PC-3 (cell line): Measurements from ENCODE around the gene SP7. TPM values are rescaled to one million over a fixed set of nuclear protein-coding genes. Genes with fewer than 3 reads are reported as not detected.

Source experiments
- ATAC-seq: fragments of 200-7000 bp; cut with Tn5 transposase; 2 replicates; pipeline ENCODE4 v1.9.1; 2020; ENCODE audit warnings: mild to moderate bottlenecking, moderate library complexity
- BruUV-seq: library from RNA; stranded (reverse); fragments of 400-500 nt; replicated peaks from 2 replicates; lab custom pipeline; 2021; lab: Mats Ljungman, UMichigan
- CTCF ChIA-PET: fragments of 300-600 bp; sonication (Branson Sonifier 250); formaldehyde crosslinking; loops from one replicate; lab custom pipeline; 2022; ENCODE audit warnings: antibody characterized with exemption; lab: Charles Lee
- POLR2A ChIA-PET: fragments of 300-600 bp; sonication (Branson Sonifier 250); formaldehyde crosslinking; loops from one replicate; lab custom pipeline; 2022; ENCODE audit warnings: antibody characterized with exemption; ENCODE audit not compliant: unreplicated experiment; lab: Charles Lee
- DNase-seq: peaks from one replicate; pipeline ENCODE4 v3.0.0-alpha.2; 2015
- H2AFZ ChIP-seq: fragments of 300-600 bp; sonication (generic); 2 replicates; pipeline ENCODE4 v1.6.0; 2016; ENCODE audit warnings: antibody characterized with exemption, low read length
- H3F3A ChIP-seq: fragments of 300-600 bp; sonication (generic); one replicate; pipeline ENCODE4 v1.6.0; 2017; ENCODE audit warnings: antibody characterized with exemption, low read length, control low read depth, mild to moderate bottlenecking; ENCODE audit not compliant: unreplicated experiment
- H3K27ac ChIP-seq: fragments of 300-600 bp; sonication (generic); 2 replicates; pipeline ENCODE4 v1.5.1; 2016; ENCODE audit warnings: mild to moderate bottlenecking, low read length
- H3K27me3 ChIP-seq: fragments of 300-600 bp; sonication (generic); 2 replicates; pipeline ENCODE4 v1.6.1; 2016; ENCODE audit warnings: low read length, mixed read lengths
- H3K36me3 ChIP-seq: fragments of 300-600 bp; sonication (generic); 2 replicates; pipeline ENCODE4 v1.6.1; 2016; ENCODE audit warnings: low read depth, mixed run types, low read length, mixed read lengths
- H3K4me1 ChIP-seq: fragments of 300-600 bp; sonication (generic); 2 replicates; pipeline ENCODE4 v1.5.1; 2016; ENCODE audit warnings: low read length; ENCODE audit not compliant: insufficient read depth
- H3K4me2 ChIP-seq: fragments of 300-600 bp; sonication (generic); 2 replicates; pipeline ENCODE4 v1.6.0; 2016; ENCODE audit warnings: low read length
- H3K4me3 ChIP-seq: fragments of 300-600 bp; sonication (generic); 2 replicates; pipeline ENCODE4 v1.5.1; 2016; ENCODE audit warnings: mild to moderate bottlenecking, low read length, mixed read lengths
- H3K79me2 ChIP-seq: fragments of 300-600 bp; sonication (generic); 2 replicates; pipeline ENCODE4 v1.6.1; 2017; ENCODE audit warnings: low read length, mixed read lengths
- H3K9ac ChIP-seq: fragments of 300-600 bp; sonication (generic); 2 replicates; pipeline ENCODE4 v1.6.0; 2016; ENCODE audit warnings: mild to moderate bottlenecking, low read length
- H3K9me2 ChIP-seq: fragments of 300-600 bp; sonication (generic); replicated peaks from 2 replicates; pipeline ENCODE4 v1.6.1; 2016; ENCODE audit warnings: mixed run types, low read length, mixed read lengths
- H3K9me3 ChIP-seq: fragments of 300-600 bp; sonication (generic); 2 replicates; pipeline ENCODE4 v1.6.1; 2016; ENCODE audit warnings: low read length, mixed read lengths
- H4K20me1 ChIP-seq: fragments of 300-600 bp; sonication (generic); 2 replicates; pipeline ENCODE4 v1.6.1; 2016; ENCODE audit warnings: low read length, mixed read lengths
- EZH2 ChIP-seq: fragments of 300-600 bp; sonication (generic); IDR thresholded peaks from one replicate; pipeline ENCODE4 v1.6.1; 2017; ENCODE audit warnings: antibody characterized with exemption, mild to moderate bottlenecking, low read length; ENCODE audit not compliant: unreplicated experiment
- EZH2phosphoT487 ChIP-seq: fragments of 300-600 bp; sonication (generic); IDR thresholded peaks from 2 replicates; pipeline ENCODE4 v1.6.1; 2018; ENCODE audit warnings: mild to moderate bottlenecking, antibody characterized with exemption, low read length, borderline replicate concordance
- intact Hi-C: fragments of 100-400 bp; cut with micrococcal nuclease; formaldehyde crosslinking; loops from 2 replicates; pipeline ENCODE4 v1.9.0; 2023
- total RNA-seq: library from RNA; depleted of rRNA; stranded (reverse); fragments of >200 nt; gene quantifications from 2 replicates; pipeline ENCODE4 v1.2.3, GENCODE V29; 2014
- TF ChIP-seq, protein P1 (sequence below): fragments of 300-600 bp; sonication (generic); conservative IDR thresholded peaks from 2 replicates; pipeline ENCODE4 v1.5.1; 2017; ENCODE audit warnings: antibody characterized with exemption, low read depth, mild to moderate bottlenecking, low read length

SP7 gene
- total RNA-seq, 1 experiment from 2014 or later = not detected

DNA sequence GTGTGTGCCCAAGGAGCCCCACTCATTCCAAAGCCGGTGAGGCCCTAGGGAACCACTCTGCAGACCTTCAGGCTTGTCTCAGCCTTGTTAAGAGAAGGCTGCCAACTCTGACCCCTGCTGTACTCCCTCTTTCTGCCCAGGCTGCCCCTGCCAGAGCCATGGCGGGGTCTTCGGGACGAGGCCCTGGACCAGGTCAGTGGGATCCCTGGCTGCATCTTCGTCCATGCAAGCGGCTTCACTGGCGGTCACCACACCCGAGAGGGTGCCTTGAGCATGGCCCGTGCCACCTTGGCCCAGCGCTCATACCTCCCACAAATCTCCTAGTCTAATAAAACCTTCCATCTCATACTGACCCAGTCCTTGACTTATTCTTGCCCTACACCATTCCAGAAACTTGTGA lies 29.3 kb downstream of the SP7 start:
- H3K4me2 ChIP-seq = no peak overlapping the region
- BruUV-seq = no TSS peak
- no peak overlapping the region for H3K27ac ChIP-seq
- H3K36me3 ChIP-seq = peaks cover 20% of the 10 kb centered on the region; the same call in 1 of the 2 replicates
- ChIA-PET CTCF (no interaction called here), POLR2A (no interaction called here)
- no peaks in the 10 kb centered on the region for H3K27me3 ChIP-seq
- no peaks in the 10 kb centered on the region for H3K9me3 ChIP-seq
- intact Hi-C loops = no loop called here
- DNase-seq (no peak), ATAC-seq (no peak)
- no peaks in the 10 kb centered on the region for H4K20me1 ChIP-seq
- H3K9ac ChIP-seq = no peak overlapping the region
- H3K4me3 ChIP-seq = no peak overlapping the region
- no peaks in the 10 kb centered on the region for H3K4me1 ChIP-seq
- no peak overlapping the region for H2AFZ ChIP-seq
- H3K9me2 ChIP-seq = no peaks in the 10 kb centered on the region
- no peaks in the 10 kb centered on the region for H3F3A ChIP-seq
- H3K79me2 ChIP-seq = peaks cover 14% of the 10 kb centered on the region
- TF ChIP-seq EZH2 (no peak), EZH2phosphoT487 (no peak)
- TF ChIP-seq, protein P1, sequence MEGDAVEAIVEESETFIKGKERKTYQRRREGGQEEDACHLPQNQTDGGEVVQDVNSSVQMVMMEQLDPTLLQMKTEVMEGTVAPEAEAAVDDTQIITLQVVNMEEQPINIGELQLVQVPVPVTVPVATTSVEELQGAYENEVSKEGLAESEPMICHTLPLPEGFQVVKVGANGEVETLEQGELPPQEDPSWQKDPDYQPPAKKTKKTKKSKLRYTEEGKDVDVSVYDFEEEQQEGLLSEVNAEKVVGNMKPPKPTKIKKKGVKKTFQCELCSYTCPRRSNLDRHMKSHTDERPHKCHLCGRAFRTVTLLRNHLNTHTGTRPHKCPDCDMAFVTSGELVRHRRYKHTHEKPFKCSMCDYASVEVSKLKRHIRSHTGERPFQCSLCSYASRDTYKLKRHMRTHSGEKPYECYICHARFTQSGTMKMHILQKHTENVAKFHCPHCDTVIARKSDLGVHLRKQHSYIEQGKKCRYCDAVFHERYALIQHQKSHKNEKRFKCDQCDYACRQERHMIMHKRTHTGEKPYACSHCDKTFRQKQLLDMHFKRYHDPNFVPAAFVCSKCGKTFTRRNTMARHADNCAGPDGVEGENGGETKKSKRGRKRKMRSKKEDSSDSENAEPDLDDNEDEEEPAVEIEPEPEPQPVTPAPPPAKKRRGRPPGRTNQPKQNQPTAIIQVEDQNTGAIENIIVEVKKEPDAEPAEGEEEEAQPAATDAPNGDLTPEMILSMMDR = no peak

DNA sequence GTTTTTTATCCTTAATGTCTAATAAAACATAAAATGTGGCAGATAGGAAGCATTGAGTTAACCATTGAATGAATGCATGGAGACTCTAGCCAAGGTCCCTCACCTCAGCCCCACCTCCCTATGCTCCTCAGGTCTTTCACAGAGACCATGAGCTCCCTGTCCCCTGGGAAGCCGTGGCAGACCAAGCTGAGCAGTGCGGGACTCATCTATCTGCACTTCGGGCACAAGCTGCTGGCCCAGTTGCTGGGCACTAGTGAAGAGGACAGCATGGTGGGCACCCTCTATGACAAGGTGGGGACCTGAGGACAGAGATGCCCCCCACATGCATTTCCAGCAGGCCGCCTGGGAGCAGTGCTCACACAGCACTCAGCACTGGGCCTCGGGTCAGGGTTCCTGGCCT lies 33.3 kb downstream of the SP7 start:
- ChIA-PET CTCF (no interaction called here), POLR2A (interaction anchor here (0.8 kb wide), 1 partner anchor 18 kb away, joined by 3 read pairs; the partner anchor contains the start of gene AAAS)
- Histone ChIP-seq H3K9ac (no peak overlapping the region), H3K4me3 (no peak overlapping the region), H3K9me3 (no peaks in the 10 kb centered on the region), H3K4me1 (peaks cover 28% of the 10 kb centered on the region), H3K9me2 (no peaks in the 10 kb centered on the region), H3K4me2 (peak overlapping the region; percentile 6; the same call in 1 of the 2 replicates), H3K36me3 (peaks cover 27% of the 10 kb centered on the region; the same call in 1 of the 2 replicates), H3F3A (peaks cover 4% of the 10 kb centered on the region), H3K27ac (no peak overlapping the region), H3K79me2 (peaks cover 38% of the 10 kb centered on the region), H4K20me1 (no peaks in the 10 kb centered on the region), H3K27me3 (no peaks in the 10 kb centered on the region), H2AFZ (no peak overlapping the region)
- BruUV-seq = no TSS peak
- ATAC-seq (no peak), DNase-seq (no peak)
- TF ChIP-seq, protein P1 = no peak
- TF ChIP-seq EZH2phosphoT487 = no peak
- TF ChIP-seq EZH2 = no peak
- intact Hi-C loops = no loop called here

DNA sequence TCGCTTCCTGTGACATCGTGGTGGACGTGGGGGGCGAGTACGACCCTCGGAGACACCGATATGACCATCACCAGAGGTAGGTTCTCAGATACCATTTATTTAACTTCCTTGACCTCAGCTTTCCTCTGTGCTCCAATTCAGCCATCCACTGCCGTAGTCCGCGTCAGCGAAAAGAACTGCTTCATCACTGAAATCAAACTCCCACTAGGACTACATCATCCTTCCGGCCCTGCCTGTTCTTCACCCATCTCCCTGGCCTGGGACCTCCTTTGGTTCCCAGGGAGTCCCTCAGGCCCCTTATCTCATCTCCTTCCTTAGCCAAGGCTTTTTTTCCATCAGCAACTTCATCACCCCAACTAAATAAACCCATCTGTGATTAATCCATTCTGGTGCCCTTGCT lies 36.0 kb downstream of the SP7 start:
- Histone ChIP-seq H3K27ac (peak overlapping the region; percentile 98), H3K36me3 (peaks cover 14% of the 10 kb centered on the region; the same call in 1 of the 2 replicates), H3K4me3 (peak overlapping the region; percentile 90), H4K20me1 (no peaks in the 10 kb centered on the region), H2AFZ (peak overlapping the region; percentile 62), H3K27me3 (no peaks in the 10 kb centered on the region), H3K4me2 (peak overlapping the region; percentile 90), H3K79me2 (peaks cover 64% of the 10 kb centered on the region), H3K9me3 (no peaks in the 10 kb centered on the region), H3K4me1 (peaks cover 45% of the 10 kb centered on the region), H3F3A (peaks cover 9% of the 10 kb centered on the region), H3K9ac (peak overlapping the region; percentile 91), H3K9me2 (no peaks in the 10 kb centered on the region)
- intact Hi-C loops = no loop called here
- DNase-seq (no peak), ATAC-seq (no peak)
- TF ChIP-seq, protein P1 = no peak
- no peak for TF ChIP-seq EZH2
- TF ChIP-seq EZH2phosphoT487 = no peak
- ChIA-PET CTCF (interaction anchor here (2.4 kb wide), 1 partner anchor 21 kb away, joined by 10 read pairs; the partner anchor contains the start of gene AAAS), POLR2A (no interaction called here)
- BruUV-seq = no TSS peak
